Activated T-cell treated with anti-CD3 and anti-CD28 coated beads, Interleukin-2, amount 50 U/mL, for 4 hours (primary cell): ENCODE data around the gene XXYLT1. TPM values are rescaled to one million over a fixed set of nuclear protein-coding genes. Genes with fewer than 3 reads are reported as not detected.
A peak's percentile ranks its signal among the peaks of the same experiment; 100 is the strongest.

Source experiments
- ATAC-seq, 2 donors: fragments of 200-7000 bp; cut with Tn5 transposase; one replicate each; pipeline ENCODE4 v1.10.0; 2021
- DNase-seq: peaks from one replicate; pipeline ENCODE4 v3.0.0-alpha.2; 2020
- H3K27me3 Mint-ChIP-seq: one replicate; pipeline ENCODE4 v1.8.0; 2021; ENCODE audit warnings: low read depth, mixed read lengths
- H3K36me3 Mint-ChIP-seq: one replicate; pipeline ENCODE4 v1.8.0; 2022; ENCODE audit warnings: mixed read lengths; ENCODE audit not compliant: insufficient read depth
- H3K4me1 Mint-ChIP-seq: one replicate; pipeline ENCODE4 v1.8.0; 2021; ENCODE audit warnings: low read depth, mixed read lengths
- H3K4me3 Mint-ChIP-seq: one replicate; pipeline ENCODE4 v1.8.0; 2021; ENCODE audit warnings: mild to moderate bottlenecking, moderate library complexity, mixed read lengths
- H3K9me3 Mint-ChIP-seq: one replicate; pipeline ENCODE4 v1.8.0; 2021; ENCODE audit warnings: mixed read lengths
- total RNA-seq, 3 donors: library from RNA; stranded (reverse); gene quantifications; one replicate each; pipeline ENCODE4 v1.2.1, GENCODE V29; 2021

The XXYLT1 gene
- total RNA-seq, 3 donors from 2014 or later, result 8.6 to 10.6 (median 8.8) TPM

GRCh38 chr3:195274259-195274966 lies 3.5 kb upstream of the XXYLT1 start:
- Mint-ChIP-seq H3K27me3 (no peaks in the 10 kb centered on the region), H3K36me3 (no peaks in the 10 kb centered on the region), H3K4me1 (peaks cover 12% of the 10 kb centered on the region), H3K4me3 (no peak overlapping the region), H3K9me3 (no peaks in the 10 kb centered on the region)
- DNase-seq (no peak), ATAC-seq (no peak)

DNA sequence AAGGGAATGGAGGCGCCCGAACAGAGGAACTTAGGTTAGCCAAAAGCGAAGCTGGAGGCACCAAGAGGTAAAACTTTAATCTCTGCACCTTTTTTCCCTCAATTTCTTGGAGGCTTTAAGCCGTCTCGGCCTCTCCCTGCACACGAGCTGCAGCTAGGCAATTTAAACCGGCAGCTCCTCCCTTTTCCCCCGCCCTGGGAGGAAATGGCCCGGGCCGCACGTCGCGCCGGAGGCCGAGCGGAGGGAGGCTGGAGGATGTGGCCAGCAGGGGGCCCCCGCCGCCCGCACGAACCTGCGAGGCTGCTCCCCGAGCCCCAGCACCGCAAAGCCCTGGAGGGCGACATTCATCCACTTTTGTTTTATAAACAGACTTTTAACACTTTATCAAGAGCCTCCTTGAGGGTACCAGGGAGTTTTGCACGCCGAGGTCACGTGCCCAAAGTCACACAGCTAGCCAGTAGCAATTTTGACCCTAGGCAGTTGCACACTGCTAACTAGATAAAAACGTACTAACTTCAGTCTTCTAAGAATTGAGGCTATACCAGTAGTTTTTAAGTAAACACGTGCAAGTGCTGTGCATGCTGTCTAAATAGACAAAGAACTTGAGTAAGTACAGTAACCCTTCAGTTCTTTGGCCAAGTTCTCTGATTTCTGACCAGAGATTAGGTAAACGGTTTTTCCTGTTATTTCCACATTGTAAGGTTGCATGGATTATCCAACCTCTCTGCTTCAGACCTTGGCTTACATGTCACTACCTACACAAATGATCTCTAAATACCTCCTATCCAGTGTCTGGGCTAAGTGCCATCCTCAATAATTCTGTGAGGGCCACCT lies 668 bp upstream of the XXYLT1 start:
- Mint-ChIP-seq H3K4me1 (peaks cover 17% of the 10 kb centered on the region), H3K9me3 (no peaks in the 10 kb centered on the region), H3K36me3 (peaks cover 2% of the 10 kb centered on the region), H3K4me3 (peak overlapping the region; percentile 88), H3K27me3 (no peaks in the 10 kb centered on the region)
- ATAC-seq, result peak; percentile 73 to 75
- peak; percentile 83 for DNase-seq

DNA sequence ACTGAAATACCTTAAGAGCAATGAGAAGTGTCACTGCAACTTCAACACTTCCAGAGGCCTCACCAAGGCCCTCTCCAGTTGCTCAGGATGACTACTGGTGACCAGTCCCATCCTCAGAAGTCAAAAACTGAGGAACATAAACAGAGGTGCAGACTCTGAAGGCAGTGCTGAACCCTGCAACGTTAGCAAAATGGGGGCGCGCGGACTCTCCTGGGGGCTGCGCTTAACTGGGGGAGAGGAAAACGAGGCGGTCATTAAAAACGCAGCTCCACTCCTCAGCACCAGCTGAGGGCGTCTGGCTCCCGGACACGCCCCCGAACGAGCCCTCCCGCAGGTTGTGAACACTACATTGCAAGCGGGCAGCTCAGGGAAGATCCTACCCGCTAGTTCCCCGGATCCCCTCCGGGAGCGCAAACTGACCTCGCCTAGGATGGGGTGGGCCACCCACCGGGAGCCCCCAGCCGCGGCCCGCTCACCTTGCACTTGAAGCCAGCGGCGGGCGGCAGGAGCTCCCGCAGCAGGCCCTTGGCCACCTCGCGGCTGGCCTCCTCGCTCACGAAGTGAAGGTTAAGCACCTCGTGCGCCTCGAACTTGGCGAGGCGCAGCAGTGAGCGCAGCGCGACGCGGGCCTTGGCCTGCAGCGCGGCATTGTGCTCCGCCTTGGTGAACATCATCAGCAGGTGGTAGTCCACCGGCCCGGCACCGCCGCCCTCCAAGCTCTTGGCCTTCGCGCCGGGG lies 711 bp downstream of the XXYLT1 start:
- Mint-ChIP-seq H3K27me3 (no peaks in the 10 kb centered on the region), H3K4me1 (peaks cover 17% of the 10 kb centered on the region), H3K4me3 (peak overlapping the region; percentile 83), H3K9me3 (no peaks in the 10 kb centered on the region), H3K36me3 (peaks cover 8% of the 10 kb centered on the region)
- ATAC-seq (peak; percentile 9 to 12), DNase-seq (peak; percentile 39)

- no peak for ATAC-seq
Observed at GRCh38 chr3:195269375-195270078, 1.4 kb downstream of the XXYLT1 start.

DNA sequence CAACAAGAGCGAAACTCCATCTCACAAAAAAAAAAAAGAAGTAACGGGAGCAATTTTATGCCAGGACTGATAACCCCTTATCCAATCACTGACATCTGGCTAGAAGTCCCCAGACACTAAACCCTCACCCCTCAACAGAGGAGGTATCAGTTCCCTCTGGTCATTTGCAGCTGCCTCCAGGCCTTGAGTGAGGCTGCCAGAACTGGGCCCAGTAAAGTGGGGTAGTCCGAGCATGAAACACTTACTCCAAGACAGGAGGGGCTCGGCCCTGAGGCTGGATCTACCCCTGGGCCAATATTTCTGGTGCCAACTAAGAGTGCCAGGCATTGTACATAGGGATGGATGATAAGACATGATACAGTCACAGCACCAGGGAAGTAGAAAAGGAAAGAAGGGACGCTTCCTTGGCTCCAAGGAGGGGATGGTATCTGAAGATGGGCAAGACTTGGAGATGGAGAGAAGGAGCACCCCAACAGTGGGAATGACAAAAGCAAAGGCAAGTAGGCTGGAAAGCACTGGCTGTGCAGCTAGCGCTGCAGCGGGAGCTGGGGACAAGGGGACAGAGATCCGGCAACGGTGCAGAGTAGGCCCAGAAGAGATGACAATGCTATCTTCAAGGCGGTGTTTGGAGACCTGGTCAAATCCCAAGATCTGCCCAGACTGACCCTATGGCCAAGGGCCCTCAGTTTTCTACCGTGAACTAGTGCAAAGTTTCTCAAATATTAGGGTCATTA lies 2.2 kb downstream of the XXYLT1 start:
- DNase-seq, result no peak
- Mint-ChIP-seq H3K9me3 (no peaks in the 10 kb centered on the region), H3K36me3 (peaks cover 10% of the 10 kb centered on the region), H3K27me3 (no peaks in the 10 kb centered on the region), H3K4me1 (peaks cover 17% of the 10 kb centered on the region), H3K4me3 (peak overlapping the region; percentile 44)
- no peak for ATAC-seq

More at GRCh38 chr3:195269375-195270078, 1.4 kb downstream of the XXYLT1 start:
- DNase-seq, result no peak
- no peaks in the 10 kb centered on the region for H3K9me3 Mint-ChIP-seq
- H3K36me3 Mint-ChIP-seq, result peaks cover 10% of the 10 kb centered on the region
- H3K4me1 Mint-ChIP-seq, result peaks cover 17% of the 10 kb centered on the region
- H3K27me3 Mint-ChIP-seq, result no peaks in the 10 kb centered on the region
- peak overlapping the region; percentile 83 for H3K4me3 Mint-ChIP-seq

- peaks cover 16% of the 10 kb centered on the region for H3K4me1 Mint-ChIP-seq
- no peak overlapping the region for H3K4me3 Mint-ChIP-seq
- no peak for DNase-seq
- ATAC-seq, result no peak
- no peaks in the 10 kb centered on the region for H3K27me3 Mint-ChIP-seq
- no peaks in the 10 kb centered on the region for H3K9me3 Mint-ChIP-seq
- H3K36me3 Mint-ChIP-seq, result peaks cover 10% of the 10 kb centered on the region
Observed at GRCh38 chr3:195267096-195267495, 3.9 kb downstream of the XXYLT1 start.

- Mint-ChIP-seq H3K27me3 (no peaks in the 10 kb centered on the region), H3K9me3 (no peaks in the 10 kb centered on the region), H3K4me3 (no peak overlapping the region), H3K36me3 (peaks cover 10% of the 10 kb centered on the region), H3K4me1 (peaks cover 14% of the 10 kb centered on the region)
- no peak for ATAC-seq
- no peak for DNase-seq
Observed at GRCh38 chr3:195266428-195266827, 4.5 kb downstream of the XXYLT1 start.

DNA sequence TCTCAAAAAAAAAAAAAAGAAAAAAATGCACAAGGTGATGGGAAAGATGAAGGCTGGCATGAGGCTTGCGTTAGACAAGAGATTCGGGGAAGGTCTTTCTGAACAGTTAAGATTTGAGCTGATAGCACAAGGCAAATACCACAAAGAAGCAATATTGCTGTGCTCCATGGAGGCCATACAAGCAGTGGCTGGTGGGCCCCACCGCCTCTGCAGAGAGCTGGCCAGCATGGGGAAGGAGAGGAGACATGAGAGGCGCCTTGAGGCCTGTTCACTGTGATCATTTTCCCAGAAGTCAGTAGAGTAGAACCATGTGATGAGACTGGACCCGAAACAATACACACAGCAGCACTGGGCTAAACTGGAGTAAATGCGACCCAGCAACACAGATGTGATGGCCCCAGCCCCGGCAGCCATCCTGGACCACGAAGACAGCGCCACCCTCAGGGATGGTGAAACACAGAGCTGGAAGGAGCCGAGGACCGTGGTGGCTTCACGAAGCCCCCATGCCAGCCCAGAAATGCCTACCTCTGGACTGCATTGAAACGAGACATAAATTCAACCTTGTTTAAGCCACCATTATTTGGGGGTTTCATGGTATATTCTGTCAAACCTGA lies 5.5 kb downstream of the XXYLT1 start:
- no peaks in the 10 kb centered on the region for H3K27me3 Mint-ChIP-seq

GRCh38 chr3:195263925-195264600 lies 6.9 kb downstream of the XXYLT1 start:
- no peak for ATAC-seq
- Mint-ChIP-seq H3K4me3 (no peak overlapping the region), H3K36me3 (peaks cover 10% of the 10 kb centered on the region)

More for the DNA sequence above, 5.5 kb downstream of the XXYLT1 start:
- ATAC-seq (no peak), DNase-seq (no peak)
- Mint-ChIP-seq H3K4me1 (peaks cover 21% of the 10 kb centered on the region), H3K9me3 (no peaks in the 10 kb centered on the region), H3K36me3 (peaks cover 10% of the 10 kb centered on the region), H3K4me3 (no peak overlapping the region)

DNA sequence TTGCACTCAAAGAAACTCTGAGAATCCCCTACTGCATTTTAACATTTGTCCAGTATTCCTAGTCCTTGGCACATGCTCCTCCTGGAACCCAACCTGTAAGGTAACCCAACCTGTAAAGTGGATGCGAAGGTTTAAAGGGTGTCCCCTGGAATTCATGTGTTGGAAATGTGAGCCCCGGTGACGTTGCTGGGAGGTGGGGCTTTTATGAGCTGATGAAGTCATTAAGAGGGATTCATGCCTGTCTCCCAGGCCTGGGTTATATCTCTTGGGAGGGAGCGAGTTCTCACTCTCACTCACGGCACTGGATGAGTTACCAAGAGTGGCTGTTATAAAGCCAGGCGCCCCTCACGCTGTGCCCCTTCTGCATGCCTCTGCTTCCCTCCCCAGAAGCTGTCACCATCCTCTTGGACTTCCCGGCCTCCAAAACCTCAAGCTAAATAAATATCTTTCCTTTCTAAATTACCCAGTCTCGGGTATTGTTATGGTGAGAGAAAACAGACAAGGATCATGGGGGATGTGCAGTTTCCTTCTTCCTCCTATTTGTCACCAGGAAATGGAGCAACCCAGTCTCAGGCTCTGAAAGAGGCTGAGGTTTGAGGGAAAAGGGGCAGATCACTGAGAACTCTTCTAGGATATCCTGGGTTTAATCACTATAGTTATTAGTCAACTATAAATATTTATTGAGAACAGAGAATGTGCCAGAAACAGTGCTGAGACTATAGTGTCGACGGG lies 7.6 kb downstream of the XXYLT1 start:
- ATAC-seq, result no peak
- H3K4me3 Mint-ChIP-seq, result no peak overlapping the region
- peaks cover 10% of the 10 kb centered on the region for H3K36me3 Mint-ChIP-seq
- H3K9me3 Mint-ChIP-seq, result no peaks in the 10 kb centered on the region
- H3K27me3 Mint-ChIP-seq, result no peaks in the 10 kb centered on the region
- DNase-seq, result no peak
- H3K4me1 Mint-ChIP-seq, result peaks cover 14% of the 10 kb centered on the region

More at GRCh38 chr3:195263925-195264600, 6.9 kb downstream of the XXYLT1 start:
- no peak for DNase-seq
- peaks cover 11% of the 10 kb centered on the region for H3K4me1 Mint-ChIP-seq
- H3K9me3 Mint-ChIP-seq, result no peaks in the 10 kb centered on the region
- H3K27me3 Mint-ChIP-seq, result no peaks in the 10 kb centered on the region

GRCh38 chr3:195261925-195262324 lies 9.0 kb downstream of the XXYLT1 start:
- Mint-ChIP-seq H3K4me3 (no peak overlapping the region), H3K27me3 (no peaks in the 10 kb centered on the region), H3K4me1 (peaks cover 14% of the 10 kb centered on the region), H3K9me3 (no peaks in the 10 kb centered on the region), H3K36me3 (peaks cover 7% of the 10 kb centered on the region)
- ATAC-seq (no peak), DNase-seq (no peak)

DNA sequence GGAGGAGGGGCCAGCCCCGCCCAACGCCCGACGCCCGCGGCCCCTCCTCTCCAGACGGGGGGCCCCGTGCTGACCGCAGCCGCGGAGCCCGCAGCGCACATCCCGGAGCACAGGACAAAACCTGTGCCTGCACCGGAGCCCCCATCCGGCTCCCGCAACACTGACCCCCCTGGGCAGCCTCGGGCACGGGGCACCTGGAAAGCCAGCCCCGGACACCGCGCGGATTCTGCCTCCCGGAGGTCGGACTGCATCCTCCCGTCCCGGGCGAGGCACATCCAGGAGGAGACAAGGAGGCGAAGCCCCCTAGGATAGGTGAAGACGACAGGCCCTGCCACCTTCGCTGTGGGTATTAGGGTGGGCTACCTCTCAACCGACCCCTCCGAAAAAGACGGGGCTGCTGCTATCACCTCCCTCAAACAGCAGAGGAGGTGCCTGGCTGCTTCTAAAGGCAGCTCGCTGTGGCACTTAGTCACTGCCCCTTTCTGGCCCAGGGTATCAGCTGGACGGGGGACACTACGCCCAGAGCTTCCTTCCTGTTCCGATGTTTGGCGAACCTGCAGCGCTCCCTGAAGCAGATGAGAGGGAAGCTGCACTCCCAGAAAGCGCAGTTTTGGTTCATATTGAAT lies 10.6 kb downstream of the XXYLT1 start:
- H3K36me3 Mint-ChIP-seq, result peaks cover 3% of the 10 kb centered on the region
- no peaks in the 10 kb centered on the region for H3K9me3 Mint-ChIP-seq
- peaks cover 14% of the 10 kb centered on the region for H3K4me1 Mint-ChIP-seq
- DNase-seq (no peak), ATAC-seq (peak; percentile 4 to 8)
- H3K4me3 Mint-ChIP-seq, result peak overlapping the region; percentile 73
- no peaks in the 10 kb centered on the region for H3K27me3 Mint-ChIP-seq
